IPS-18a (cell line): ENCODE results near the gene TTLL10.

Source experiments
- H3K27ac ChIP-seq: one replicate; pipeline ENCODE4 v1.5.1; 2013; ENCODE audit warnings: low read length
- H3K27me3 ChIP-seq: one replicate; pipeline ENCODE4 v1.6.1; 2013; ENCODE audit warnings: mild to moderate bottlenecking, low read length; ENCODE audit not compliant: control insufficient read depth, insufficient read depth
- H3K36me3 ChIP-seq: one replicate; pipeline ENCODE4 v1.6.1; 2013; ENCODE audit warnings: low read depth, low read length; ENCODE audit not compliant: control insufficient read depth
- H3K4me1 ChIP-seq: one replicate; pipeline ENCODE4 v1.6.1; 2013; ENCODE audit warnings: low read depth, low read length; ENCODE audit not compliant: control insufficient read depth
- H3K4me3 ChIP-seq: one replicate; pipeline ENCODE4 v1.5.1; 2013; ENCODE audit warnings: low read length
- H3K9ac ChIP-seq: one replicate; pipeline ENCODE4 v1.6.1; 2013; ENCODE audit warnings: mild to moderate bottlenecking, low read length, moderate library complexity
- H3K9me3 ChIP-seq: one replicate; pipeline ENCODE4 v1.6.1; 2013; ENCODE audit warnings: low read depth, low read length; ENCODE audit not compliant: control insufficient read depth

The TTLL10 gene

DNA sequence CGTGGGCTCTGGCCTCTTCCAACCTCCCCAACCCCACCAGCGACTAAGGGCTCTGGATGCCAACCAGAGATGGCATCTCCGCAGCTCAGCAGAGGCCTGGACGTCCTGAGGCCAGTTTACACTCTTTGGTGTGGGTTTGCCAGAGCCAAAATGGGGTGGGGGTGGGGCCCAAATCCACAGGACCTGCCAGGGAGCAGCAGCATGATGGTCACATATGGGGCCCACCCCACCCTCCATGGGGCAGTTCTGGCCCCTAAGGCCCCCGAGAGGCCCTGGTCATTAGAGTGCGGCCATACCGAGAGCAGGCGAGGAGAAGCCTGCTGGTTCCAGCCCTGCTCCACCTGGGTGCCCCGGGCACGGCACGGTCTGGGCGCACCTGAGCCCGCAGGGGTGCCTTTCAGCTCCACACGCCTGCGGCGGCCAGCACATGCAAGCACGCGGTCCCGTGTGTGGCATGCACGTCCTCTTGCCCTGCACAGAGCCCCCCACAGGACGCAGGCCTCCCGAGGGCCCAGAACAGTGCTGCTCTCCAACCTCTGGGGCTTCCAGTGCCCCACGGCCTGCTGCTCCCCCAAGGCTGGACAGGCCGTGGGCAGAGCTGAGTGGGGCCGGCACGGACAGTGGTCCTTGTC, 68.0 kb downstream of the TTLL10 start:
- peaks cover 11% of the 10 kb centered on the region for H3K27me3 ChIP-seq
- no peaks in the 10 kb centered on the region for H3K4me1 ChIP-seq

DNA sequence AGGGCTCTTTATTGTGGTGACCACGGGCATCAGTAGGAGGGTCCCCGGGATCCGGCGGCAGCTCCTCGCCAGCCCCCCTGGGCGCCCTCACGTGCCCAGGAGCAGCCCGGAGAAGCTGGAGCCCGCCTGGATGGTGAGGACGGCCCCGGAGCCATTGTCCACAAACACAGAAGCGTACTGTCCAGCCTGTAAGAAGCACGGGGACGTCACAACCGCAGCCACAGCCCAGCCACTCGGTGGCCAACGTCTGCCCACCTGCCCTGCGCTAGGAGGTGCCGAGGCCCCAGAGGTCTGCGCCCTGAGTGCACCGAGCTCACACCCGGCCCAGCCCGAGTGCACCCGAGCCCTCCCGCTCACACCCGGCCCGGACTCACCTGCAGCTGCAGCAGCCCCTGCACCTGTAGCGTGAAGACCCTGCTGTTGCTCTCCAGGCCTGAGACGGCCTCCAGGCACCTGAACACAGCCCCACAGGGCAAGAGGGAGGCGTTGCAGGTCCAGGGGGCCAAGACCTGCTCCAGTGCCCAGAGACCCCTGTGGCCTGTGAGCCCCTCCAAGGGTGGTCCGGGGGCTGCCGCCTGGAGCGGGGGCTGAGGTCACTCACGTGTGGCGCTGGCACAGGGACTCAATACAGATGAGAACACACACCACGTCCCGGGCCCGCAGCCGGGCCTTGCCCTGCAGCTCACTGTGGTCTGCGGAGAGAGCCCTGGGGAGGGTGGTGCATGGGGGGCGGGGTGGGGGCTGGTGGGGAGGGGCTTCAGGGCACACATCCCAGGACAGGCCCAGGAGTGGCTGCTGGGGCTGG, 69.0 kb downstream of the TTLL10 start:
- no peaks in the 10 kb centered on the region for H3K9me3 ChIP-seq
- H3K4me3 ChIP-seq = no peak overlapping the region
- no peak overlapping the region for H3K27ac ChIP-seq
- H3K9ac ChIP-seq = no peak overlapping the region
- no peaks in the 10 kb centered on the region for H3K4me1 ChIP-seq
- no peaks in the 10 kb centered on the region for H3K36me3 ChIP-seq
- peaks cover 21% of the 10 kb centered on the region for H3K27me3 ChIP-seq

More for the DNA sequence above, 68.0 kb downstream of the TTLL10 start:
- H3K9me3 ChIP-seq = no peaks in the 10 kb centered on the region
- no peak overlapping the region for H3K4me3 ChIP-seq
- no peaks in the 10 kb centered on the region for H3K36me3 ChIP-seq
- H3K9ac ChIP-seq = no peak overlapping the region
- no peak overlapping the region for H3K27ac ChIP-seq

DNA sequence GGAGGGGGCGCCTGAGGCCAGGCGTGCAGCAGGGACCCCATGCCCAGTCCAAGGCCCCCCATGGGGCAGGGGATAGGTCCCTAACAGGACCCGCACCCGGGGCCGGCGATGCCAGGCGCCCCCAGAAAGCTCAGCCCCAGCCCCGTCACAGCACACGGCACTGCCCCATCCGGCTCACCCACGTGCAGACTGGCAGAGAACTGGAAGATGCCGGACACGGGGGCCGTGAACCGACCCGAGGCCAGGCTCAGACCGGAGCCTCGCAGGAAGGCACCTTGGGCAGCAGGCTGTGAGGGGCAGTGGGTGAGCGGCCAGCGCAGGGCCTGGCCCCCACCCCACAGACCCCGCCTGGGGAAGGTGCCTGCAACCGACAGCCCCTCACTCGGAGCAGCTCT, 69.6 kb downstream of the TTLL10 start:
- no peaks in the 10 kb centered on the region for H3K36me3 ChIP-seq
- H3K27me3 ChIP-seq = peaks cover 26% of the 10 kb centered on the region
- H3K9ac ChIP-seq = no peak overlapping the region
- H3K9me3 ChIP-seq = no peaks in the 10 kb centered on the region
- H3K4me1 ChIP-seq = no peaks in the 10 kb centered on the region
- no peak overlapping the region for H3K27ac ChIP-seq
- no peak overlapping the region for H3K4me3 ChIP-seq

DNA sequence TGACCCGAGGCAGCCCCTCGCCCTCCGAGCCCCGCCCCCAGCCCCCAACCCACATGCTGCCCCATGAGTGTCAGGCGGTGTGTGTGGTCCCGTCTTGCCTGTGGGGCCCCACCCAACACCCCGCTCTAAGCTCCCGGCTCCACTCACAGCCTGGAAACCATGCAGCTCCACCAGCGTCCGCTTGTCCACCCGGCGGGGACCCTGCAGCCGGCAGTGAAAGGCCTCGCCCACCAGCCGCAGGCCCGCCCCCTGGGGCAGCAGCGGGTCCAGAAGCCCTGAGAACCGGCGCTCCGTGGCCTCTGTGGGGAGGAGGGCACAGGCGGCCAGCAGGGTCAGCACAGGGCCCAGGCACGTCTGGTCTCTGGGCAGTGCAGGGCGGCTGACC, 70.1 kb downstream of the TTLL10 start:
- no peaks in the 10 kb centered on the region for H3K9me3 ChIP-seq
- H3K27ac ChIP-seq = no peak overlapping the region
- peaks cover 29% of the 10 kb centered on the region for H3K27me3 ChIP-seq
- no peaks in the 10 kb centered on the region for H3K4me1 ChIP-seq
- H3K9ac ChIP-seq = no peak overlapping the region
- no peaks in the 10 kb centered on the region for H3K36me3 ChIP-seq
- no peak overlapping the region for H3K4me3 ChIP-seq

DNA sequence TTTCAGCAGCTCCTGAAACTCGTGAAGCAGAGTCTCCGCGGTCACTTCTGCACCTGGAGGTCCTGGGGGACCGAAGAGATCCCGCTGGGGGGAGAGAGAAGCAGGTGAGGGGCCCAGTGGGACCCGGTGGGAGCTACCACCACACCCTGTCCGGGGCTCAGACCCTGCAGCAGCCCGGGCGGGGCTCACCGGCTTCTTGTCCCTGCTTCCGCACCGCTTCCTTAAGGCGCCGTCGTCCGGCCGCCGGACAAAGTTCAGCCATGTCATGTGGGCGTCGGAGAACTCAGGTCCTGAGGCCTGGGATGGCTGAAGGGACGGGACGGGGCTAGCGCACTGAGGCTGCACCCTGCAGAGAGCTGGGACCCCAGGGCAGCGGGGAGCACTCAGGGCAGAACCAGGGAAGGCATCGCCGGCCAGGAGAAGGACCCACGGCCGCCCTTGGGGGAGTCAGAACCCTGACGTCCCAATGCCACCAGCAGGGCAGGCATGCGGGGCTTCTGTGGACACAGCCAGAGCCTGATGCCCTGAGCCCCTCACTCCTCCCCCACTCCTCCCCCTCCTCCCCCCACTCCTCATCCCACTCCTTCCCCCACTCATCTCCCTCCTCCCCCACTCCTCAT, 70.6 kb downstream of the TTLL10 start:
- no peak overlapping the region for H3K4me3 ChIP-seq
- no peaks in the 10 kb centered on the region for H3K36me3 ChIP-seq
- peaks cover 29% of the 10 kb centered on the region for H3K27me3 ChIP-seq
- no peaks in the 10 kb centered on the region for H3K4me1 ChIP-seq
- no peak overlapping the region for H3K9ac ChIP-seq
- no peak overlapping the region for H3K27ac ChIP-seq
- H3K9me3 ChIP-seq = no peaks in the 10 kb centered on the region

DNA sequence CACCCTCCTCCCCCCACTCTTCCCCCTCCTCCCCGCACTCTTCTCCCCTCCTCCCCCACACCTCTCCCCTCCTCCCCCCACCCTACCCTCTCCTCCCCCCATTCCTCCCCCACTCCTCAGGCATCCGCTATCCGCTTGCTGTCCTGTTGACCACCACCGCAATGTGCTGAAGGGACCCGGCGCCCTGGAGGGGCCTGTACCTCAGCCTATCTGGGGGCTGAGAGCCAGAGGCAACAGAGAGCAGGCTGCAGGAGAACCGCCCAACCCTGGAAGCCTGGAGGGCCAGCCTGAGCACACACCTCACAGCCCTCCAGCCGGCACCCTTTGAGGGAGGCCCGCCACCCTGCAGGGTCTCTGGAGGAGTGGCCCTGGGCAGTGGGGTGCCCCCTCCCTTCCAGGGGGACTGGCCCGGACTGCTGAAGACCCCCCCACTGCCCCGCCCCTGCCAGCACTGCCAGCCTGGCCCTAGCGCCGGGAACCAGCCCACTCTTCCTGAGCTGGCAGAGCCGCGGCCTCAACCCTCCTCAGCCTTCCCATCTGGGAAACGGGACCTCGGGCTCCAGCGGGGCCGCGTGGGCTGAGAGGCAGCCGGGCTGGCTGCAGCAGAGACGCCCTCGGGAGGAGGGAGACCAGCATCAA, 71.6 kb downstream of the TTLL10 start:
- H3K9ac ChIP-seq = no peak overlapping the region
- no peaks in the 10 kb centered on the region for H3K9me3 ChIP-seq
- H3K27ac ChIP-seq = no peak overlapping the region
- H3K4me1 ChIP-seq = no peaks in the 10 kb centered on the region
- H3K4me3 ChIP-seq = no peak overlapping the region
- peaks cover 29% of the 10 kb centered on the region for H3K27me3 ChIP-seq
- no peaks in the 10 kb centered on the region for H3K36me3 ChIP-seq

DNA sequence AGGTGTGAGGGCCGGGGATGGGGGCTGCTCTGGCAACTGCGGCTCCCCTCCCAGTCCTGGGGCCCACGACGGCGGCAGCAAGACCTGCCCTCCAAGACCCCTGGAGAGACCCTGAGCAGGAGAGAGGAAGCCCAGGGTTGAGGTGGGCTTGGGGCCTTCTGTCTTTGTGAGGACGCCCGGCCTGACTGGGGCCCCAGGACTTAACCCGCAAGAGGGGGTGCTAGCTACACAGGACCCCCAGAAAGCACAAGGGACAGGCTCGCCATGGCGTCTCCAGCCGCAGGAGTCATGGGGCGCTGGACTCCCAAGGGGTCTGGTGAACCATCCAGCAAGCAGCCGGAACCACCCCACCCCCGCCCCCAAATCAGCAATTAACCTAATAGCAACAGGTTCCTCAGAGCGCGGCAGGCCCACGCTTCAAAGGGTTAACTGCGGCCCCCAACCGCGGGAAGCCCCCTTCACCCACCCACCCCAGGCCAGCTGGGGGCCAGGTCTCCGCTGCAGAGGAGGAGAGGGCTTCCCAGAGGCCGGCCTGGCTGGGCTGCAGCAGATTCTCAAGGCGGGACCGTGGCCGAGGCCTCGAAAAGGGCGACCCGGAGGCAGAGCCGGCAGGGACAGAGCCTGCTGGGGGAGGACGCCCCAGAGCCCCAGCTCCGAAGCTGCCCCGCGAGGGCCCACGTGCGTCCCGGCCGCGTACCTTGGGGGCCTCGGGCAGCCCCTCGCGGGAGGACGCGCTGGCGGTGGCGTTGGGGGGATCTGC, 72.3 kb downstream of the TTLL10 start:
- no peaks in the 10 kb centered on the region for H3K9me3 ChIP-seq
- no peaks in the 10 kb centered on the region for H3K4me1 ChIP-seq
- peaks cover 29% of the 10 kb centered on the region for H3K27me3 ChIP-seq
- H3K36me3 ChIP-seq = no peaks in the 10 kb centered on the region
- H3K9ac ChIP-seq = no peak overlapping the region
- no peak overlapping the region for H3K4me3 ChIP-seq
- no peak overlapping the region for H3K27ac ChIP-seq

DNA sequence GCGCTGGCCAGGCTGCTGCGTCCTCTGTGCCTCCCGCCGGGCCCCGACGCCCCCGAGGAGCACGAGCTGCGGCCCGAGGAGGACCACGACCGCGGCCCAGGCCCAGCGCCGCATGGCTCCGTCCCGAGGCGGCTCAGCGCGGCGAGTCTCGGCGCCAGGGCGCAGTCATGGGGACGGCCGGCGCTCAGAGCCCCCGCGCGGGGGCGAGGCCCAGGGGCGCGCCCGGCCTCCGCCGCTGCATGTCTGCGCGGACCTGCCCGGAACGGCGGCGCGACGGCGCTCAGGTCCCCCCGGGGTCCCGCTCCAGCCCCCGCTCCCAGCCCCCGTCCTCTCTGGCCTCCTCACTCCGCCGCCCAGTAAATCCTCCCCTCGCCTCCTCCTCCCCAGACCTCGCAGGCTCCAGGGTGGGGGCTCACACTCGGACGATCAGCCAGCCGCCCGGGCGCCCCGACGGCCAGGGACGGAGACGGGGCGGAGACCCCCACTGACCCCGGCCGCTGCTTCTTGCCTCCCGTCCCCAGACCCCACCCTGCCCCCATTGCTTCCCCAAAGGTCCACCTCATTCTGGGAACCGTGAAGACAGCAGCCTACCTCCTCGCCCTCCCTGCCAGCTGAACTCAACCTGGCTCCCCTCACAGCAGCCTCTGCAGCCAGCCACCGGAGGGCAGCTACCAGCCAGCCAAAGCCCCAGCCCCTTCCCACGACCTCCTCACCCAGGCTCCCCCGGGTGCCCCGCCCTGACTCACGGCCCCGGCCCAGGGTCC, 73.1 kb downstream of the TTLL10 start, which contains the start of gene C1QTNF12:
TSS of gene C1QTNF12 (minus strand) at position 146 of the 764 bp plus-strand sequence. CDS start at position 114, 32 bp downstream.
- Histone ChIP-seq H3K36me3 (no peaks in the 10 kb centered on the region), H3K27ac (no peak within 1 kb of the TSS), H3K4me1 (no peaks in the 10 kb centered on the region), H3K4me3 (no peak within 1 kb of the TSS), H3K9ac (no peak within 1 kb of the TSS), H3K9me3 (no peaks in the 10 kb centered on the region), H3K27me3 (peaks cover 29% of the 10 kb centered on the region)

DNA sequence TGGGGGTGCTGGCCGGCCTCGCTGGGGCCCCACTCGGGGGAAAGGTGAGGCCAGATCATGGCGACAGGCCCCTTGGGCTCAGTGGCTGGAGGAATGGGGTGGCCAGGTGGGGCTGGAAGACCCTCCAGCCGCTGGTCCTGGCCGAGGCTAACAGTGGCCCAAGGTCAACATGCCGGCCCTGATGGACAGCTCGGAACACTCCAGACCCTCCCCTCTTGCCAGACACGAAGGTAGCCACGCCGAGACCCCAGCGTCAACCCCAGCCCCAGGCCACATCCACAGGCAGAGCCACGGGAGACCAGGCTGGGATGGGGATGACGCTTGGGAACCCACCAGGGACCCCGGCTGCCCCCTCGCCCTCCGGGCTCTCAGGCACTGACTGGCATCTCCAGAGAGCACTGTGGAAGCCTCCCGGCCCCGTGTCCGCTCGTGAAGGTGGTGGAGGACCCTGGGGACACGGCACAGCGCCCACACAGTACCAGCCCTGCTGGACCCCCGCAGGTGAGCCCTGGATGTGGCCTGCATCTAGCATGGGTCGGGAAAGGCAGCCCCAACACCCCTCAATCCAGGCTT, 73.7 kb downstream of the TTLL10 start:
- no peak overlapping the region for H3K9ac ChIP-seq
- peaks cover 29% of the 10 kb centered on the region for H3K27me3 ChIP-seq
- H3K36me3 ChIP-seq = no peaks in the 10 kb centered on the region
- H3K27ac ChIP-seq = no peak overlapping the region
- no peaks in the 10 kb centered on the region for H3K4me1 ChIP-seq
- H3K9me3 ChIP-seq = no peaks in the 10 kb centered on the region
- H3K4me3 ChIP-seq = no peak overlapping the region
